HG03064 (cell line): ENCODE data around the gene RTEL1.
A peak's percentile ranks its signal among the peaks of the same experiment; 100 is the strongest.
"Not testable (repeated sequence)": the region's sequence is repeated elsewhere in the genome, so short reads cannot be mapped to it uniquely, and the experiment has no call there.

Experiments
- ATAC-seq: cut with Tn5 transposase; IDR thresholded peaks from one replicate; pipeline ENCODE4 v1.9.1; 2021; ENCODE audit warnings: low read depth; ENCODE audit not compliant: unreplicated experiment

The RTEL1 gene

GRCh38 chr20:63650486-63650885 is 7.6 kb upstream of the RTEL1 start:
- not testable (repeated sequence) for ATAC-seq

GRCh38 chr20:63651942-63652191 is 6.2 kb upstream of the RTEL1 start:
- no peak for ATAC-seq

- no peak for ATAC-seq
Observed at GRCh38 chr20:63652192-63652980, 5.7 kb upstream of the RTEL1 start.

- no peak for ATAC-seq
Observed at GRCh38 chr20:63653041-63653973, 4.8 kb upstream of the RTEL1 start, which contains the start of gene STMN3. Gene STMN3, minus strand, starts transcription at chr20:63653424. Its CDS starts 79 bp downstream, at chr20:63653345.

- ATAC-seq: no peak
Observed at GRCh38 chr20:63653974-63654668, 4.0 kb upstream of the RTEL1 start.

- no peak for ATAC-seq
Observed at GRCh38 chr20:63655249-63655648, 2.9 kb upstream of the RTEL1 start.

GRCh38 chr20:63656451-63656850 is 1.7 kb upstream of the RTEL1 start:
- ATAC-seq: no peak

GRCh38 chr20:63657260-63657936 is 714 bp upstream of the RTEL1 start:
- no peak for ATAC-seq

- ATAC-seq: peak; percentile 27
Observed at GRCh38 chr20:63658749-63659187, 656 bp downstream of the RTEL1 start.

- ATAC-seq: no peak
Observed at GRCh38 chr20:63659370-63659769, 1.3 kb downstream of the RTEL1 start.

- ATAC-seq: not testable (repeated sequence)
Observed at GRCh38 chr20:63660174-63660573, 2.1 kb downstream of the RTEL1 start.

- ATAC-seq: no peak
Observed at GRCh38 chr20:63660622-63661021, 2.5 kb downstream of the RTEL1 start.

GRCh38 chr20:63661108-63661507 is 3.0 kb downstream of the RTEL1 start:
- no peak for ATAC-seq

- ATAC-seq: no peak
Observed at GRCh38 chr20:63661959-63662812, 4.1 kb downstream of the RTEL1 start.

GRCh38 chr20:63662813-63663189 is 4.7 kb downstream of the RTEL1 start:
- ATAC-seq: no peak

- ATAC-seq: no peak
Observed at GRCh38 chr20:63663332-63664066, 5.4 kb downstream of the RTEL1 start.

- ATAC-seq: no peak
Observed at GRCh38 chr20:63664143-63664851, 6.2 kb downstream of the RTEL1 start.

GRCh38 chr20:63664861-63665594 is 6.9 kb downstream of the RTEL1 start:
- ATAC-seq: no peak
